ENCODE results near the gene ALAS1.

ALAS1 gene

DNA sequence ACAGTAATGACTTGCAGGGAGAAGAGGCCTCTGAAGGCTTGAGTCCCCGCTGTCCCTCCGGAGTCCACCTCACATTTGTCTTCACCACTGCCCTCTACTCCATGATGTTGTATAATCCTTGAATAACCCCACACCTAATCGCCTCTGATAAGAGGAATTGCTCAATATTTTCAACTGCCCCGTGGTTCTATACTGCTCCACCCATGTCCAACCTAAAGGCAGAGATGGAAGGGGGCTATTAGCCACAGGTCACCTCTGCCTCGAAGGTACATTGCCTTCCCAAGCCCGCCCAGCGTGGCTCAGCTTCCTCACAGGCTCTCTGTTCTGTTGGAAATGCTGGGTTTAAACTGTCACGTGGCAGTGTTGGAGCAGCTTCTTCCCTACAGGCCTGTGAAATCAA, 15.0 kb downstream of the ALAS1 start:
- POLR2A ChIA-PET: no interaction called here

GRCh38 chr3:52213901-52214300, 15.9 kb downstream of the ALAS1 start:
- Histone ChIP-seq H3K36me3 (ENCODE audit: control insufficient read depth in 4 of 4, insufficient read depth in 4 of 4, low read length in 3 of 4) (peaks cover 21 to 63% (median 57%) of the 10 kb centered on the region in 4 experiments), H3K27ac (ENCODE audit: insufficient read depth in 1 of 2, low read depth in 1 of 2, low read length in 2 of 2, poor library complexity in 1 of 2, severe bottlenecking in 2 of 2) (no peak overlapping the region), H3K27me3 (replicated peaks in 2 of 5; ENCODE audit: control insufficient read depth in 4 of 5, insufficient read depth in 5 of 5, low read length in 4 of 5) (no peaks in the 10 kb centered on the region), H3K9me3 (ENCODE audit: control extremely low read depth in 1 of 5, control insufficient read depth in 4 of 5, insufficient read depth in 2 of 5, low read depth in 1 of 5, low read length in 4 of 5) (no peaks in the 10 kb centered on the region), H3K4me3 (ENCODE audit: control insufficient read depth in 1 of 7, extremely low read depth in 1 of 7, insufficient read depth in 4 of 7, low read depth in 2 of 7, low read length in 6 of 7) (no peak overlapping the region), H3K4me1 (ENCODE audit: control extremely low read depth in 1 of 4, control insufficient read depth in 4 of 4, insufficient read depth in 4 of 4, low read length in 3 of 4) (peaks cover 10 to 36% (median 35%) of the 10 kb centered on the region in 4 experiments)
- ChIA-PET POLR2A (no interaction called here), CTCF (interaction anchor here (14.2 kb wide), 1 partner anchor 127 kb away, joined by 122 read pairs; no protein-coding TSS in a partner anchor)
- DNase-seq: no peak

More for the DNA sequence above, 15.0 kb downstream of the ALAS1 start:
- Histone ChIP-seq H3K27ac (ENCODE audit: insufficient read depth in 1 of 2, low read depth in 1 of 2, low read length in 2 of 2, poor library complexity in 1 of 2, severe bottlenecking in 2 of 2) (no peak overlapping the region), H3K36me3 (ENCODE audit: control insufficient read depth in 4 of 4, insufficient read depth in 4 of 4, low read length in 3 of 4) (peaks cover 24 to 72% (median 66%) of the 10 kb centered on the region in 4 experiments), H3K9me3 (ENCODE audit: control extremely low read depth in 1 of 5, control insufficient read depth in 4 of 5, insufficient read depth in 2 of 5, low read depth in 1 of 5, low read length in 4 of 5) (no peaks in the 10 kb centered on the region), H3K4me3 (ENCODE audit: control insufficient read depth in 1 of 7, extremely low read depth in 1 of 7, insufficient read depth in 4 of 7, low read depth in 2 of 7, low read length in 6 of 7) (no peak overlapping the region), H3K4me1 (ENCODE audit: control extremely low read depth in 1 of 4, control insufficient read depth in 4 of 4, insufficient read depth in 4 of 4, low read length in 3 of 4) (peaks cover 10 to 27% (median 26%) of the 10 kb centered on the region in 4 experiments), H3K27me3 (replicated peaks in 2 of 5; ENCODE audit: control insufficient read depth in 4 of 5, insufficient read depth in 5 of 5, low read length in 4 of 5) (no peaks in the 10 kb centered on the region)
- 83% methylated on average over 5 of the region's 8 CpGs for WGBS (ENCODE audit: insufficient coverage)
- no peak for DNase-seq
- CTCF ChIA-PET: interaction anchor here (1.3 to 2.8 kb wide), 2 partner anchors 9 to 11 kb away, joined by 3 to 9 read pairs; no protein-coding TSS in a partner anchor

DNA sequence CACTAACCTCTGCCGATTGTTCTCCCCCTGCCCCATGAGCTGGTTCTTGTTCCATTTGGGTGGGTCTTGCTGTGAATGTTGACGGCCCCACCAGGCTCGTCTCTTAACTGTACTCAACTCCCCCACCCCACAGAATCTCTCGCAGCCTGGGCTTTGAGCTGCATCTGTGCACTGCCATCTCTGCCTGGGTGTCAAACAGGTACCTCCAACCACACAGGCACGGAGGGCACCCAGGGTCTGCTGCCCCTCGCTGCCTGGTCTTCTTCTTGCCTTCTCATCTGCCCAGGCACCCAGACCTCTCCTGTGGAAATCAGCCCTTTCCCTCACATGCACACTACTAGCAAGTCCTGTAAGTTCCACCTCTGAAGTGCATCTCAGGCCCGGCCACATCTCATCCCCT, 17.4 kb downstream of the ALAS1 start:
- Histone ChIP-seq H3K4me3 (ENCODE audit: control insufficient read depth in 1 of 7, extremely low read depth in 1 of 7, insufficient read depth in 4 of 7, low read depth in 2 of 7, low read length in 6 of 7) (no peak overlapping the region), H3K36me3 (ENCODE audit: control insufficient read depth in 4 of 4, insufficient read depth in 4 of 4, low read length in 3 of 4) (peaks cover 12 to 51% (median 45%) of the 10 kb centered on the region in 4 experiments), H3K4me1 (ENCODE audit: control extremely low read depth in 1 of 4, control insufficient read depth in 4 of 4, insufficient read depth in 4 of 4, low read length in 3 of 4) (peaks cover 10 to 47% (median 35%) of the 10 kb centered on the region in 4 experiments), H3K27me3 (replicated peaks in 2 of 5; ENCODE audit: control insufficient read depth in 4 of 5, insufficient read depth in 5 of 5, low read length in 4 of 5) (no peaks in the 10 kb centered on the region), H3K9me3 (ENCODE audit: control extremely low read depth in 1 of 5, control insufficient read depth in 4 of 5, insufficient read depth in 2 of 5, low read depth in 1 of 5, low read length in 4 of 5) (no peaks in the 10 kb centered on the region), H3K27ac (ENCODE audit: insufficient read depth in 1 of 2, low read depth in 1 of 2, low read length in 2 of 2, poor library complexity in 1 of 2, severe bottlenecking in 2 of 2) (no peak overlapping the region)
- DNase-seq: no peak
- 100% methylated on average over 4 of the region's 7 CpGs for WGBS (ENCODE audit: insufficient coverage)
- CTCF ChIA-PET: interaction anchor here (1.0 to 14.2 kb wide), 5 partner anchors 10 to 125 kb away, joined by 3 to 122 read pairs (median 4); no protein-coding TSS in a partner anchor
- POLR2A ChIA-PET: interaction anchor here (0.6 to 1.1 kb wide), 2 partner anchors 65 to 235 kb away, joined by 3 to 5 read pairs; no protein-coding TSS in a partner anchor

- Histone ChIP-seq H3K4me3 (ENCODE audit: control insufficient read depth in 1 of 7, extremely low read depth in 1 of 7, insufficient read depth in 4 of 7, low read depth in 2 of 7, low read length in 6 of 7) (peak overlapping the region in 4 of 7 experiments; percentile 12 to 45 (median 25)), H3K9me3 (ENCODE audit: control extremely low read depth in 1 of 5, control insufficient read depth in 4 of 5, insufficient read depth in 2 of 5, low read depth in 1 of 5, low read length in 4 of 5) (no peaks in the 10 kb centered on the region), H3K27ac (ENCODE audit: insufficient read depth in 1 of 2, low read depth in 1 of 2, low read length in 2 of 2, poor library complexity in 1 of 2, severe bottlenecking in 2 of 2) (peak overlapping the region; percentile 12 to 21), H3K36me3 (ENCODE audit: control insufficient read depth in 4 of 4, insufficient read depth in 4 of 4, low read length in 3 of 4) (peaks cover 5 to 38% (median 32%) of the 10 kb centered on the region in 4 experiments), H3K4me1 (ENCODE audit: control extremely low read depth in 1 of 4, control insufficient read depth in 4 of 4, insufficient read depth in 4 of 4, low read length in 3 of 4) (peaks cover 10 to 55% (median 41%) of the 10 kb centered on the region in 4 experiments), H3K27me3 (replicated peaks in 2 of 5; ENCODE audit: control insufficient read depth in 4 of 5, insufficient read depth in 5 of 5, low read length in 4 of 5) (no peaks in the 10 kb centered on the region)
- DNase-seq: peak; percentile 71 to 83 (median 75)
- WGBS (ENCODE audit: insufficient coverage): 37% methylated on average over 12 of the region's 13 CpGs
- ChIA-PET CTCF (interaction anchor here (1.0 to 14.2 kb wide), 5 partner anchors 14 to 124 kb away, joined by 3 to 122 read pairs (median 4); no protein-coding TSS in a partner anchor), POLR2A (interaction anchor here (1.1 kb wide), 1 partner anchor 9 kb away, joined by 4 read pairs; the partner anchor contains the start of gene TLR9)
These were observed 18.8 kb downstream of the ALAS1 start for GRCh38 chr3:52216585-52217408.

DNA sequence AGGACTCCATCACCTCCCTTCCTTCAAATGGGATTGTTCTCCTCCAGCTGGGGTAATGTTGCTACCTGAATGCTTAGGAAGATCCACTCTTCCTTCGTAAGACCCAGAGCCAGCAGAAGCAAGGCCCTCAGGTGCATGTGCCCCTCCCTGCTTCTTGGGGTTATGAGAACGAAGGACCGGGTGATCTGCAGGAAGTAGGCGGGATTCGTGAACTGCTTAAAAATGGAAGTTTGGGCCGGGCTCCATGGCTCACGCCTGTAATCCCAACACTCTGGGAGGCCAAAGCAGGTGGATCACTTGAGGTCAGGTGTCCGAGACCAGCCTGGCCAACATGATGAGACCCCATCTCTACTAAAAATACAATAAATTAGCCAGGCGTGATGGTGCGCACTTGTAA, 19.4 kb downstream of the ALAS1 start:
- peak; percentile 36 to 56 (median 38) for DNase-seq
- H3K4me3 ChIP-seq (ENCODE audit: control insufficient read depth in 1 of 7, extremely low read depth in 1 of 7, insufficient read depth in 4 of 7, low read depth in 2 of 7, low read length in 6 of 7): peak overlapping the region in 3 of 7 experiments; percentile 12 to 45 (median 35)
- peaks cover 10 to 61% (median 45%) of the 10 kb centered on the region in 4 experiments for H3K4me1 ChIP-seq (ENCODE audit: control extremely low read depth in 1 of 4, control insufficient read depth in 4 of 4, insufficient read depth in 4 of 4, low read length in 3 of 4)
- ChIA-PET POLR2A (interaction anchor here (1.1 kb wide), 1 partner anchor 8 kb away, joined by 4 read pairs; the partner anchor contains the start of gene TLR9), CTCF (interaction anchor here (1.1 to 14.2 kb wide), 6 partner anchors 13 to 123 kb away, joined by 3 to 122 read pairs (median 34); partner anchors contain the start of gene GLYCTK)
- 28% methylated on average over 9 of the region's 10 CpGs for WGBS (ENCODE audit: insufficient coverage)
- H3K9me3 ChIP-seq (ENCODE audit: control extremely low read depth in 1 of 5, control insufficient read depth in 4 of 5, insufficient read depth in 2 of 5, low read depth in 1 of 5, low read length in 4 of 5): no peaks in the 10 kb centered on the region
- H3K36me3 ChIP-seq (ENCODE audit: control insufficient read depth in 4 of 4, insufficient read depth in 4 of 4, low read length in 3 of 4): peaks cover 2 to 32% (median 29%) of the 10 kb centered on the region in 4 experiments
- no peak overlapping the region for H3K27ac ChIP-seq (ENCODE audit: insufficient read depth in 1 of 2, low read depth in 1 of 2, low read length in 2 of 2, poor library complexity in 1 of 2, severe bottlenecking in 2 of 2)
- H3K27me3 ChIP-seq (replicated peaks in 2 of 5; ENCODE audit: control insufficient read depth in 4 of 5, insufficient read depth in 5 of 5, low read length in 4 of 5): no peaks in the 10 kb centered on the region

DNA sequence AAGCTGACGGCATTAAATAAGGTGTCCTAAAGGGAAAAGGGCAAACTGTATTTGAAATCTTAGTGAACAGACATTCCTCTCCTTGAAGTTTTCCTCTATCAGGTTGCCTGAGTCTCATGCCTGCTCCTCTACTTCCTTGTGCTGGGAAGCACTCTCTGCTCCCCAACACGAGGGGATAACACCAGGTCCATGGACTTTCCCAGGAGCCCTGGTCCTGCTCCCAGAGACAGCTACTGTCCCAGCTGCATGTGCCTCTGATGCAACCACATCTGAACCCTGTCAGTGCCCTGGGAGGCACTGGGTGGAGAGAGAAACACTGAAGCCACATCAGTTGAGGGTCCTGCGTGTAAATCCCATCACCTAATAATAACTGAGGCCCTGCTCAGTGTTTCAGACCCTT, 20.1 kb downstream of the ALAS1 start:
- POLR2A ChIA-PET: no interaction called here
- H3K27me3 ChIP-seq (replicated peaks in 2 of 5; ENCODE audit: control insufficient read depth in 4 of 5, insufficient read depth in 5 of 5, low read length in 4 of 5): no peaks in the 10 kb centered on the region
- no peak overlapping the region for H3K4me3 ChIP-seq (ENCODE audit: control insufficient read depth in 1 of 7, extremely low read depth in 1 of 7, insufficient read depth in 4 of 7, low read depth in 2 of 7, low read length in 6 of 7)
- no peak for DNase-seq
- peaks cover 2 to 27% (median 24%) of the 10 kb centered on the region in 4 experiments for H3K36me3 ChIP-seq (ENCODE audit: control insufficient read depth in 4 of 4, insufficient read depth in 4 of 4, low read length in 3 of 4)
- CTCF ChIA-PET: interaction anchor here (1.1 to 14.2 kb wide), 7 partner anchors 12 to 122 kb away, joined by 3 to 122 read pairs (median 32); partner anchors contain the start of gene GLYCTK
- H3K9me3 ChIP-seq (ENCODE audit: control extremely low read depth in 1 of 5, control insufficient read depth in 4 of 5, insufficient read depth in 2 of 5, low read depth in 1 of 5, low read length in 4 of 5): no peaks in the 10 kb centered on the region
- peaks cover 10 to 62% (median 45%) of the 10 kb centered on the region in 4 experiments for H3K4me1 ChIP-seq (ENCODE audit: control extremely low read depth in 1 of 4, control insufficient read depth in 4 of 4, insufficient read depth in 4 of 4, low read length in 3 of 4)
- 67% methylated on average over 2 of the region's 3 CpGs for WGBS (ENCODE audit: insufficient coverage)
- H3K27ac ChIP-seq (ENCODE audit: insufficient read depth in 1 of 2, low read depth in 1 of 2, low read length in 2 of 2, poor library complexity in 1 of 2, severe bottlenecking in 2 of 2): peak overlapping the region in 1 of 2 experiments; percentile 12
